ENCODE data around the gene CPS1.

Gene CPS1

GRCh38 chr2:210556329-210556980, at the start of gene CPS1:
TSS of gene CPS1 (plus strand) at chr2:210556599. CDS start at chr2:210556734, 135 bp downstream.
- Mint-ChIP-seq H3K4me3 (no peak within 1 kb of the TSS), H3K27ac (no peak within 1 kb of the TSS), H3K4me1 (ENCODE audit: low read depth) (no peaks in the 10 kb centered on the region), H3K27me3 (peaks cover 5% of the 10 kb centered on the region), H3K36me3 (ENCODE audit: low read depth) (no peaks in the 10 kb centered on the region), H3K9me3 (no peaks in the 10 kb centered on the region)

GRCh38 chr2:210515911-210516310, 40.5 kb upstream of the CPS1 start:
- Mint-ChIP-seq H3K27me3 (peaks cover 25% of the 10 kb centered on the region), H3K4me1 (ENCODE audit: low read depth) (no peaks in the 10 kb centered on the region), H3K4me3 (no peak overlapping the region), H3K36me3 (ENCODE audit: low read depth) (no peaks in the 10 kb centered on the region), H3K27ac (no peak overlapping the region), H3K9me3 (peaks cover 5% of the 10 kb centered on the region)

GRCh38 chr2:210517264-210517663, 39.1 kb upstream of the CPS1 start:
- H3K27ac Mint-ChIP-seq, result no peak overlapping the region
- H3K36me3 Mint-ChIP-seq (ENCODE audit: low read depth), result no peaks in the 10 kb centered on the region
- no peak overlapping the region for H3K4me3 Mint-ChIP-seq
- peaks cover 31% of the 10 kb centered on the region for H3K27me3 Mint-ChIP-seq
- no peaks in the 10 kb centered on the region for H3K4me1 Mint-ChIP-seq (ENCODE audit: low read depth)
- H3K9me3 Mint-ChIP-seq, result peaks cover 5% of the 10 kb centered on the region

GRCh38 chr2:210519594-210519993, 36.8 kb upstream of the CPS1 start:
- H3K4me1 Mint-ChIP-seq (ENCODE audit: low read depth), result no peaks in the 10 kb centered on the region
- H3K27ac Mint-ChIP-seq, result no peak overlapping the region
- peaks cover 5% of the 10 kb centered on the region for H3K9me3 Mint-ChIP-seq
- H3K4me3 Mint-ChIP-seq, result no peak overlapping the region
- no peaks in the 10 kb centered on the region for H3K36me3 Mint-ChIP-seq (ENCODE audit: low read depth)
- H3K27me3 Mint-ChIP-seq, result peaks cover 31% of the 10 kb centered on the region

- peaks cover 23% of the 10 kb centered on the region for H3K27me3 Mint-ChIP-seq
- no peaks in the 10 kb centered on the region for H3K9me3 Mint-ChIP-seq
- no peaks in the 10 kb centered on the region for H3K36me3 Mint-ChIP-seq (ENCODE audit: low read depth)
- no peak overlapping the region for H3K27ac Mint-ChIP-seq
- H3K4me3 Mint-ChIP-seq, result no peak overlapping the region
- H3K4me1 Mint-ChIP-seq (ENCODE audit: low read depth), result no peaks in the 10 kb centered on the region
These were observed 34.0 kb upstream of the CPS1 start for GRCh38 chr2:210522399-210522798.

- H3K36me3 Mint-ChIP-seq (ENCODE audit: low read depth), result no peaks in the 10 kb centered on the region
These were observed 32.6 kb upstream of the CPS1 start for GRCh38 chr2:210523650-210524289.

GRCh38 chr2:210524533-210524932, 31.9 kb upstream of the CPS1 start:
- no peaks in the 10 kb centered on the region for H3K4me1 Mint-ChIP-seq (ENCODE audit: low read depth)
- no peak overlapping the region for H3K4me3 Mint-ChIP-seq
- H3K27me3 Mint-ChIP-seq, result peaks cover 17% of the 10 kb centered on the region
- no peaks in the 10 kb centered on the region for H3K36me3 Mint-ChIP-seq (ENCODE audit: low read depth)
- H3K9me3 Mint-ChIP-seq, result no peaks in the 10 kb centered on the region
- H3K27ac Mint-ChIP-seq, result no peak overlapping the region

More at GRCh38 chr2:210523650-210524289, 32.6 kb upstream of the CPS1 start:
- Mint-ChIP-seq H3K4me3 (no peak overlapping the region), H3K27ac (no peak overlapping the region), H3K27me3 (peaks cover 19% of the 10 kb centered on the region), H3K4me1 (ENCODE audit: low read depth) (no peaks in the 10 kb centered on the region), H3K9me3 (no peaks in the 10 kb centered on the region)

- Mint-ChIP-seq H3K27ac (no peak overlapping the region), H3K27me3 (peaks cover 5% of the 10 kb centered on the region), H3K9me3 (no peaks in the 10 kb centered on the region), H3K36me3 (ENCODE audit: low read depth) (no peaks in the 10 kb centered on the region), H3K4me3 (no peak overlapping the region), H3K4me1 (ENCODE audit: low read depth) (no peaks in the 10 kb centered on the region)
These were observed 29.1 kb upstream of the CPS1 start for GRCh38 chr2:210527286-210527685.

- H3K27ac Mint-ChIP-seq, result no peak overlapping the region
- no peak overlapping the region for H3K4me3 Mint-ChIP-seq
- H3K27me3 Mint-ChIP-seq, result peaks cover 5% of the 10 kb centered on the region
- no peaks in the 10 kb centered on the region for H3K36me3 Mint-ChIP-seq (ENCODE audit: low read depth)
- H3K4me1 Mint-ChIP-seq (ENCODE audit: low read depth), result no peaks in the 10 kb centered on the region
- H3K9me3 Mint-ChIP-seq, result no peaks in the 10 kb centered on the region
These were observed 27.7 kb upstream of the CPS1 start for GRCh38 chr2:210528716-210529115.

GRCh38 chr2:210531050-210531449, 25.3 kb upstream of the CPS1 start:
- no peaks in the 10 kb centered on the region for H3K4me1 Mint-ChIP-seq (ENCODE audit: low read depth)
- no peaks in the 10 kb centered on the region for H3K27me3 Mint-ChIP-seq
- H3K9me3 Mint-ChIP-seq, result no peaks in the 10 kb centered on the region
- H3K4me3 Mint-ChIP-seq, result no peak overlapping the region
- H3K36me3 Mint-ChIP-seq (ENCODE audit: low read depth), result no peaks in the 10 kb centered on the region
- H3K27ac Mint-ChIP-seq, result no peak overlapping the region

GRCh38 chr2:210531482-210531881, 24.9 kb upstream of the CPS1 start:
- H3K27ac Mint-ChIP-seq, result no peak overlapping the region
- H3K27me3 Mint-ChIP-seq, result no peaks in the 10 kb centered on the region
- H3K4me3 Mint-ChIP-seq, result no peak overlapping the region
- H3K4me1 Mint-ChIP-seq (ENCODE audit: low read depth), result no peaks in the 10 kb centered on the region
- H3K36me3 Mint-ChIP-seq (ENCODE audit: low read depth), result no peaks in the 10 kb centered on the region
- no peaks in the 10 kb centered on the region for H3K9me3 Mint-ChIP-seq

- no peak overlapping the region for H3K4me3 Mint-ChIP-seq
- no peak overlapping the region for H3K27ac Mint-ChIP-seq
- H3K27me3 Mint-ChIP-seq, result no peaks in the 10 kb centered on the region
- H3K36me3 Mint-ChIP-seq (ENCODE audit: low read depth), result no peaks in the 10 kb centered on the region
- H3K9me3 Mint-ChIP-seq, result no peaks in the 10 kb centered on the region
- H3K4me1 Mint-ChIP-seq (ENCODE audit: low read depth), result no peaks in the 10 kb centered on the region
These were observed 23.0 kb upstream of the CPS1 start for GRCh38 chr2:210533389-210533788.

- Mint-ChIP-seq H3K27me3 (peaks cover 1% of the 10 kb centered on the region), H3K27ac (no peak overlapping the region), H3K4me1 (ENCODE audit: low read depth) (no peaks in the 10 kb centered on the region), H3K36me3 (ENCODE audit: low read depth) (no peaks in the 10 kb centered on the region), H3K9me3 (no peaks in the 10 kb centered on the region), H3K4me3 (no peak overlapping the region)
These were observed 21.5 kb upstream of the CPS1 start for GRCh38 chr2:210534879-210535278.

- Mint-ChIP-seq H3K27me3 (peaks cover 3% of the 10 kb centered on the region), H3K4me3 (no peak overlapping the region), H3K36me3 (ENCODE audit: low read depth) (no peaks in the 10 kb centered on the region), H3K9me3 (no peaks in the 10 kb centered on the region), H3K27ac (no peak overlapping the region), H3K4me1 (ENCODE audit: low read depth) (no peaks in the 10 kb centered on the region)
These were observed 19.3 kb upstream of the CPS1 start for GRCh38 chr2:210536973-210537650.

- H3K27ac Mint-ChIP-seq, result no peak overlapping the region
- no peaks in the 10 kb centered on the region for H3K36me3 Mint-ChIP-seq (ENCODE audit: low read depth)
- no peaks in the 10 kb centered on the region for H3K4me1 Mint-ChIP-seq (ENCODE audit: low read depth)
- peaks cover 3% of the 10 kb centered on the region for H3K27me3 Mint-ChIP-seq
- no peaks in the 10 kb centered on the region for H3K9me3 Mint-ChIP-seq
- H3K4me3 Mint-ChIP-seq, result no peak overlapping the region
These were observed 17.4 kb upstream of the CPS1 start for GRCh38 chr2:210539035-210539434.
